Small intestine (tissue), 7 donors: ENCODE data around the gene PAK4. TPM values are rescaled to one million over a fixed set of nuclear protein-coding genes. Genes with fewer than 3 reads are reported as not detected.
"Not testable (repeated sequence)": the region's sequence is repeated elsewhere in the genome, so short reads cannot be mapped to it uniquely, and the experiment has no call there.

Experiments
- DNase-seq, 2 donors: peaks; one replicate each; pipeline versions ENCODE4 v3.0.0 to v3.0.0-alpha.2; 2013
- FAIRE-seq: peaks from 2 replicates; lab custom pipeline; 2012; peaks lifted over from hg19 to GRCh38; lab: Jason Lieb, UNC
- H3K27ac ChIP-seq, 3 donors: one replicate each; pipeline ENCODE4 v1.5.1; 2013; ENCODE audit warnings: low read length in 2 of 3, mild to moderate bottlenecking in 2 of 3, control low read depth in 1 of 3, inconsistent platforms in 1 of 3, low read depth in 1 of 3, moderate library complexity in 1 of 3
- H3K27me3 ChIP-seq, 3 donors: one replicate each; pipeline ENCODE4 v1.6.1; 2013; ENCODE audit warnings: low read length in 3 of 3, inconsistent platforms in 1 of 3; ENCODE audit not compliant: control insufficient read depth in 3 of 3, insufficient read depth in 3 of 3
- H3K36me3 ChIP-seq, 3 donors: one replicate each; pipeline ENCODE4 v1.6.1; 2013; ENCODE audit warnings: low read length in 3 of 3, inconsistent platforms in 1 of 3, low read depth in 1 of 3, mild to moderate bottlenecking in 1 of 3, moderate library complexity in 1 of 3; ENCODE audit not compliant: control insufficient read depth in 3 of 3, insufficient read depth in 2 of 3
- H3K4me1 ChIP-seq, 3 donors: one replicate each; pipeline ENCODE4 v1.6.1; 2013; ENCODE audit warnings: low read length in 2 of 3, inconsistent platforms in 1 of 3, low read depth in 1 of 3, mild to moderate bottlenecking in 1 of 3, moderate library complexity in 1 of 3; ENCODE audit not compliant: control insufficient read depth in 3 of 3, insufficient read depth in 2 of 3
- H3K4me3 ChIP-seq, 3 donors: one replicate each; pipeline ENCODE4 v1.5.1; 2013; ENCODE audit warnings: low read length in 3 of 3, control low read depth in 1 of 3, inconsistent platforms in 1 of 3, low read depth in 1 of 3, mild to moderate bottlenecking in 1 of 3, moderate library complexity in 1 of 3
- H3K9me3 ChIP-seq, 2 donors: one replicate each; pipeline ENCODE4 v1.6.1; 2013; ENCODE audit warnings: low read depth in 1 of 2, low read length in 1 of 2; ENCODE audit not compliant: control insufficient read depth in 2 of 2, insufficient read depth in 1 of 2
- WGBS, 3 donors: extraction: QIAGEN DNeasy Blood & Tissue Kit; methylation state at CpG; one replicate each; pipeline ENCODE4 v1.1.7; 2013; 5-methylcytosine and 5-hydroxymethylcytosine counted together
- polyA plus RNA-seq, 4 donors: library from polyadenylated mRNA; stranded (reverse) in 3 of 4; unstranded in 1 of 4; fragments of 200-250 nt in 3 of 4; fragments of 120-200 nt in 1 of 4; gene quantifications; one replicate each; pipeline versions ENCODE4 v1.2.1 to v1.2.3, GENCODE V29; 2013
- donor health status: healthy with polysubstance abuse.
- donor health status: control.
- donor health status: control.
- donor health status: Bipolar disorder and iron deficiency.
- donor health status: healthy.

The PAK4 gene
- polyA plus RNA-seq, 4 donors: 34.6 to 73.4 (median 54.2) TPM

DNA sequence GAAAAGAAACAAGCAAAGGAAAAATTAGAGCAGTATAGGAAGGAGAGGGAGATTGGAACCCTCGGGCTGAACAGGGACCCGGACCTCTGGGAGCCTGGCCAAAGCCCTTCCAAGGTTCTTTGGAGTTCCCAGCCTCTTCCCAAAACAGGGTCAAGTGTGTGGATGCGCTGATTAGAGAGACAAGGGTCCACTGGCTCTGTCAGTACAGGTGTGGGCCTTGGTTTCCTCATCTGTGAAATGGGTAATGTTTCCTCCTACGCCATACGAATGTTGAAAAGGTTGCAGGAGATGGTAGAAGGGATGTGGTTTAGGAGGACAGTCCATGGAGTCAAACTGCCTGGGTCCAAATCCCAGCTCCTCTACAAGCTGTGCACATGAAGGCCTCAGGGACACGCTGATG, 80.5 kb downstream of the PAK4 start:
- peaks cover 0 to 9% (median 0%) of the 10 kb centered on the region in 3 donors for H3K4me1 ChIP-seq
- no peaks in the 10 kb centered on the region for H3K9me3 ChIP-seq
- no peak overlapping the region for H3K4me3 ChIP-seq
- FAIRE-seq (no peak), DNase-seq (no peak)
- H3K27ac ChIP-seq: no peak overlapping the region
- H3K36me3 ChIP-seq: no peaks in the 10 kb centered on the region
- H3K27me3 ChIP-seq: peaks cover 3 to 35% (median 16%) of the 10 kb centered on the region in 3 donors
- WGBS, 3 donors: 79 to 86% (median 80%) methylated on average over 6 of the region's 6 CpGs

DNA sequence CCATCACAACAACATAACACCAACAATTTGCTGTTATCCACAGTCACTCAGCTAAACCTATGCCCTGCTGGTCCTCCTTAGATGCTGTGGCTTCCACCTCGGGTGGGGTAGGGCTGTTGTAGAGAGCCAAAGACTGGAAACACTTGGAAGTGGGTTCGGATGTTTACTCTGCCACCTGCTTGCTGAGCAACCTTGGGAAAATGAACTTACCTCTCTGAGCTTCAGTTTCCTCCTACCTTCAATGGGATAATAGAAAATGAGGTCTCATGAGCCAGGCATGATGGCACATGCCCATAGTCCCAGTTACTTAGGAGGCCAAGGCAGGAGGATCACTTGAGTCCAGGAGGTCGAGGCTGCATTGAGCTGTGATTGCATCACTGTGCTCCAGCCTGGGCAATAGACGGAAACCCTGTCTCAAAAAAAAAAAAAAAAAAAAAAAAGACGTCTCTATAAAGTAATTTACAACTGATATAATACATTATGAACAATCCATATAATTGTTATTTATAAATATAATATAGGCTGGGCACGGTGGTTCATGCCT, 81.8 kb downstream of the PAK4 start:
- no peak for DNase-seq
- WGBS, 3 donors: 50 to 72% (median 56%) methylated on average over 6 of the region's 6 CpGs
- Histone ChIP-seq H3K36me3 (no peaks in the 10 kb centered on the region), H3K27ac (no peak overlapping the region), H3K27me3 (peaks cover 3 to 30% (median 16%) of the 10 kb centered on the region in 3 donors), H3K4me3 (no peak overlapping the region), H3K4me1 (peaks cover 0 to 9% (median 0%) of the 10 kb centered on the region in 3 donors), H3K9me3 (no peaks in the 10 kb centered on the region)
- no peak for FAIRE-seq

GRCh38 chr19:39208175-39208795, 82.7 kb downstream of the PAK4 start:
- Histone ChIP-seq H3K4me1 (peaks cover 0 to 9% (median 0%) of the 10 kb centered on the region in 3 donors), H3K9me3 (no peaks in the 10 kb centered on the region), H3K36me3 (no peaks in the 10 kb centered on the region), H3K4me3 (no peak overlapping the region), H3K27ac (no peak overlapping the region), H3K27me3 (peaks cover 0 to 21% (median 13%) of the 10 kb centered on the region in 3 donors)
- 75 to 81% (median 79%) methylated on average over 9 of the region's 9 CpGs for WGBS, 3 donors
- DNase-seq: no peak
- FAIRE-seq: no peak

DNA sequence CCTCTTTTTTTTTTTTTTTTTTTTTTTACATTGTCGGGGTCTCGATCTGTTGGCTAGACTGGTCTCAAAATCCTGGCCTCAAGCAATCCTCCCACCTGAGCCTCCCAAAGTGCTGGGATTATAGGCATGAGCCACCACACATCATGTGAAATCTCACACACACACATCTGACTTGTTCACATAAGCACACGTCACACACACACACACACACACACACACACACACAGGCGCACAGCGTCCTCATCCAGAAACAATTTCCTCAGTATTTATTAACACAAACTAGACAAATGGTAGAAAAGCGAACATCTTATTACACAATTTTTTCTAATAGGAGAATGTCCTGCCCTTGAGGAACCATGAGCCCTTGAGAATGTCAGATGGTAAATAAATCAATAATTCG, 83.6 kb downstream of the PAK4 start:
- H3K4me3 ChIP-seq: no peak overlapping the region
- H3K27ac ChIP-seq: no peak overlapping the region
- H3K9me3 ChIP-seq: no peaks in the 10 kb centered on the region
- H3K36me3 ChIP-seq: no peaks in the 10 kb centered on the region
- FAIRE-seq: no peak
- no peak for DNase-seq
- peaks cover 0 to 12% (median 4%) of the 10 kb centered on the region in 3 donors for H3K27me3 ChIP-seq
- 73 to 77% (median 76%) methylated on average over 7 of the region's 7 CpGs for WGBS, 3 donors
- peaks cover 0 to 6% (median 0%) of the 10 kb centered on the region in 3 donors for H3K4me1 ChIP-seq

DNA sequence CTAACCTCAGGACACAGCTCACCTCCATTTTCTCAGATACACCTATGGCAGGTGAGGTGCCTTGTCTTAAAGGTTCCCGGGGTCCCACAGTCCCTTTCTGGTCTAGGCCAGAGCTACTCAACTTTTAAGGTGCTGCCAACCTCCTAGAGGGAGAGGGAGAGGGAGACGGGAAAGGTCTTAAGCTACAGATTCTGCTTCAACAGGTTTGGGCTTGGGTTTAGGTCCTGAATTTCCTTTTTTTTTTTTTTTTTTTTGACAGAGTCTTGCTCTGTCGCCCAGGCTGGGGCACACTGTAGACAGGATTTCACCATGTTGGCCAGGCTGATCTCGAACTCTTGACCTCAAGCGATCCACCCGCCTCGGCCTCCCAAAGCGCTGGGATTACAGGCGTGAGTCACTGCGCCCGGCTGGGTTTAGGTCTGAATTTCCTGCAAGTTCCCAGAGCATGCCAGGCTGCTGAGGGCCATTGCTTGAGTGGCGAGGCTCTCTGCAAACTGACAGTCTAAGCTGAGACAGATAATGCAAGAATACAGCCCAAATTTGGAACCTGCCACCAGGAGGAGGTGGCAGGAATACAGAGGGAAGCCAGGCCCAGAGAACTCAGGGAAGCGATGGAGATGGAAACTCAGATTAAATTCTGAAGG, 86.3 kb downstream of the PAK4 start:
- Histone ChIP-seq H3K27ac (no peak overlapping the region), H3K9me3 (peaks cover 0 to 14% of the 10 kb centered on the region in 2 donors), H3K4me1 (no peaks in the 10 kb centered on the region), H3K36me3 (no peaks in the 10 kb centered on the region), H3K4me3 (no peak overlapping the region), H3K27me3 (peaks cover 0 to 7% (median 0%) of the 10 kb centered on the region in 3 donors)
- DNase-seq (no peak), FAIRE-seq (no peak)
- 56 to 67% (median 58%) methylated on average over 13 of the region's 13 CpGs for WGBS, 3 donors

- Histone ChIP-seq H3K36me3 (no peaks in the 10 kb centered on the region), H3K4me3 (no peak overlapping the region), H3K27ac (no peak overlapping the region), H3K9me3 (peaks cover 0 to 17% of the 10 kb centered on the region in 2 donors), H3K27me3 (peaks cover 0 to 7% (median 0%) of the 10 kb centered on the region in 3 donors), H3K4me1 (no peaks in the 10 kb centered on the region)
- DNase-seq (peak; percentile 27 to 40), FAIRE-seq (no peak)
- 19 to 30% (median 23%) methylated on average over 8 of the region's 8 CpGs for WGBS, 3 donors
These were observed 86.8 kb downstream of the PAK4 start for GRCh38 chr19:39212375-39212742.

DNA sequence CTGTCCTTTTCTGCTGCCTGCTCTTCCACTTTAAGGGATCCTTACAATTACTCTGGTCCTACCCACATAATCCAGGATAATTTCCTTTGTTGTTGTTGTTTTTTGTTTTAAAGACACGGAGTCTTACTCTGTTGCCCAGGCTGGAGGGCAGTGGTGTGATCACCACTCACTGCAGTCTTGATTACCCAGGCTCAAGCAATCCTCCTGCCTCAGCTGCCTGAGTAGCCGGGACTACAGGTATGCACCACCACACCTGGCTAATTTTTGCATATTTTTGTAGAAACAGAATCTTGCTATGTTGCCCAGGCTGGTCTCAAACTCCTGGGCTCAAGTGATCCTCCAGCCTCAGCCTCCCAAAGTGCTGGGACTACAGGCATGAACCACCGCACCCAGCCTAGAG, 89.7 kb downstream of the PAK4 start:
- not testable (repeated sequence) for H3K27me3 ChIP-seq, H3K36me3 ChIP-seq, DNase-seq, FAIRE-seq, H3K4me3 ChIP-seq, H3K27ac ChIP-seq, H3K4me1 ChIP-seq
- peaks cover 0 to 18% of the 10 kb centered on the region in 2 donors for H3K9me3 ChIP-seq
- WGBS, 3 donors: 82 to 93% (median 88%) methylated on average over 3 of the region's 3 CpGs

DNA sequence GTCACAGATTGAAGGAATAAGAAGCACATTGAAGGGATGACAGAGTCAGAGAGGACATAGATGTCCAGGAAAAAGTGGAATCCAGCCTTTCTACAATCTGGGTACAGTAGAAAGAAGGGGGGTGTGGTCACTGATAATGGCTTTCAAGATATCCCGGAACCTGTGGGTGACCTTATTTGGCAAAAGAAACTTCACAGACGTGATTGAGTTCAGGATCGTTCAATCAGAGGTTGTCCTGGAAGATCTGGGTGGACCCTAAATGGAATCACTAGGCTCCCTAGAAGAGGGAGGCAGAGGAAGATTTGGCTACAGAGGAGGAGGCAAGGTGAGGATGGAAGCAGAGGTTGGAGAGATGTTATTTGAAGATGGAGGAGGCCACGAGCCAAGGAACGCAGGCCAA, 91.5 kb downstream of the PAK4 start:
- Histone ChIP-seq H3K4me3 (no peak overlapping the region), H3K9me3 (peaks cover 0 to 18% of the 10 kb centered on the region in 2 donors), H3K27me3 (peaks cover 0 to 6% (median 5%) of the 10 kb centered on the region in 3 donors), H3K27ac (no peak overlapping the region), H3K36me3 (no peaks in the 10 kb centered on the region), H3K4me1 (no peaks in the 10 kb centered on the region)
- WGBS, 3 donors: 65 to 81% (median 68%) methylated on average over 5 of the region's 5 CpGs
- FAIRE-seq: no peak
- DNase-seq: no peak
